CD14-positive monocyte (primary cell): ENCODE measurements around the gene GOLGA5. TPM values are rescaled to one million over a fixed set of nuclear protein-coding genes. Genes with fewer than 3 reads are reported as not detected.

Experiments used
- DNase-seq, 3 donors: peaks; one replicate each; pipeline ENCODE4 v3.0.0-alpha.2; 2011 to 2022
- H2AFZ ChIP-seq: 2 replicates; pipeline ENCODE4 v1.6.0; 2012; ENCODE audit warnings: mild to moderate bottlenecking, low read depth, low read length, inconsistent platforms; ENCODE audit not compliant: insufficient read depth, poor library complexity, severe bottlenecking
- H3K27ac ChIP-seq, 2 donors: 1 replicate in 1 of 2; 2 replicates in 1 of 2; pipeline ENCODE4 v1.5.1; 2012 to 2013; ENCODE audit warnings: low read length in 2 of 2, control low read depth in 1 of 2, inconsistent platforms in 1 of 2, low read depth in 1 of 2, mild to moderate bottlenecking in 1 of 2
- H3K27me3 ChIP-seq, 2 donors: one replicate each; pipeline versions ENCODE4 v1.6.0 to v1.6.1; 2011 to 2013; ENCODE audit warnings: low read length in 2 of 2; ENCODE audit not compliant: control insufficient read depth in 2 of 2, insufficient read depth in 2 of 2
- H3K36me3 ChIP-seq, 2 donors: replicated peaks in 1 of 2; 1 replicate in 1 of 2; 2 replicates in 1 of 2; pipeline versions ENCODE4 v1.5.1 to v1.6.1; 2012 to 2013; ENCODE audit warnings: low read length in 2 of 2, control low read depth in 1 of 2, inconsistent platforms in 1 of 2, mild to moderate bottlenecking in 1 of 2; ENCODE audit not compliant: insufficient read depth in 2 of 2, control insufficient read depth in 1 of 2
- H3K4me1 ChIP-seq, 2 donors: 1 replicate in 1 of 2; 2 replicates in 1 of 2; pipeline versions ENCODE4 v1.5.1 to v1.6.1; 2012 to 2013; ENCODE audit warnings: low read length in 2 of 2, control low read depth in 1 of 2, inconsistent platforms in 1 of 2, mild to moderate bottlenecking in 1 of 2, moderate library complexity in 1 of 2; ENCODE audit not compliant: insufficient read depth in 2 of 2, control insufficient read depth in 1 of 2
- H3K4me2 ChIP-seq: replicated peaks from 2 replicates; pipeline ENCODE3; 2012; ENCODE audit warnings: low read length, moderate library complexity, mild to moderate bottlenecking; ENCODE audit not compliant: poor library complexity, severe bottlenecking; ENCODE audit errors: extremely low read depth
- H3K4me3 ChIP-seq, 3 experiments: fragments of 200-600 bp in 1 of 3; sonication (generic) in 1 of 3; replicated peaks in 1 of 3; 1 replicate in 2 of 3; 2 replicates in 1 of 3; pipeline ENCODE4 v1.5.1; 2011 to 2013; ENCODE audit warnings: low read length in 3 of 3, mild to moderate bottlenecking in 3 of 3, control low read depth in 2 of 3, low read depth in 2 of 3, inconsistent platforms in 1 of 3, moderate library complexity in 1 of 3
- H3K79me2 ChIP-seq: 2 replicates; pipeline ENCODE4 v1.6.0; 2012; ENCODE audit warnings: mild to moderate bottlenecking, control low read depth, inconsistent platforms, low read length, moderate library complexity; ENCODE audit not compliant: insufficient read depth
- H3K9ac ChIP-seq: 2 replicates; pipeline ENCODE4 v1.6.0; 2017; ENCODE audit warnings: low read length, mild to moderate bottlenecking; ENCODE audit not compliant: insufficient read depth, poor library complexity, severe bottlenecking
- H3K9me3 ChIP-seq, 2 donors: replicated peaks in 1 of 2; 1 replicate in 1 of 2; 2 replicates in 1 of 2; pipeline versions ENCODE4 v1.5.1 to v1.6.1; 2012 to 2013; ENCODE audit warnings: low read length in 2 of 2, control low read depth in 1 of 2; ENCODE audit not compliant: control insufficient read depth in 1 of 2, insufficient read depth in 1 of 2
- H4K20me1 ChIP-seq: 2 replicates; pipeline ENCODE4 v1.6.0; 2012; ENCODE audit warnings: mild to moderate bottlenecking, low read length, control low read depth, moderate library complexity; ENCODE audit not compliant: insufficient read depth
- H3K27ac Mint-ChIP-seq, 7 donors: one replicate each; pipeline ENCODE4 v1.8.0; 2020; ENCODE audit warnings: mild to moderate bottlenecking in 7 of 7, mixed read lengths in 7 of 7, moderate library complexity in 6 of 7, inconsistent platforms in 2 of 7
- H3K27me3 Mint-ChIP-seq, 3 donors: one replicate each; pipeline ENCODE4 v1.8.0; 2021 to 2022; ENCODE audit warnings: low read depth in 3 of 3, mild to moderate bottlenecking in 3 of 3, mixed read lengths in 3 of 3, moderate library complexity in 3 of 3, inconsistent platforms in 1 of 3
- H3K36me3 Mint-ChIP-seq, 2 donors: one replicate each; pipeline ENCODE4 v1.8.0; 2020; ENCODE audit warnings: mixed read lengths in 2 of 2, inconsistent platforms in 1 of 2, mild to moderate bottlenecking in 1 of 2
- H3K4me1 Mint-ChIP-seq: one replicate; pipeline ENCODE4 v1.8.0; 2020; ENCODE audit warnings: mild to moderate bottlenecking, mixed read lengths
- H3K4me3 Mint-ChIP-seq, 2 donors: one replicate each; pipeline ENCODE4 v1.8.0; 2020; ENCODE audit warnings: mild to moderate bottlenecking in 2 of 2, mixed read lengths in 2 of 2, moderate library complexity in 1 of 2
- H3K9me3 Mint-ChIP-seq, 7 donors: one replicate each; pipeline ENCODE4 v1.8.0; 2020 to 2022; ENCODE audit warnings: mixed read lengths in 7 of 7, mild to moderate bottlenecking in 6 of 7, moderate library complexity in 6 of 7, inconsistent platforms in 2 of 7
- WGBS: methylation state at CpG from one replicate; pipeline ENCODE4 v1.1.5; 2013; ENCODE audit warnings: missing lambda C conversion rate; ENCODE audit not compliant: insufficient coverage; 5-methylcytosine and 5-hydroxymethylcytosine counted together
- intact Hi-C, 2 donors: fragments of 100-400 bp; cut with micrococcal nuclease; formaldehyde crosslinking; loops; one replicate each; pipeline versions ENCODE4 v1.15.0 to v1.15.1; 2023
- polyA plus RNA-seq, 3 donors: library from polyadenylated mRNA; depleted of rRNA in 1 of 3; unstranded in 2 of 3; stranded (reverse) in 1 of 3; fragments of 300-500 nt in 2 of 3; fragments of >200 nt in 1 of 3; fragmentation: Illumina TruSeq in 2 of 3; gene quantifications; 1 replicate in 2 of 3; 2 replicates in 1 of 3; pipeline ENCODE4 v1.2.3, GENCODE V29; 2012 to 2021
- TF ChIP-seq, protein P1 (sequence below): fragments of 200-600 bp; IDR thresholded peaks from one replicate; pipeline ENCODE4 v1.8.0; 2022; ENCODE audit warnings: antibody characterized with exemption, mild to moderate bottlenecking

GOLGA5 gene
- polyA plus RNA-seq, 3 donors, result 12.4 to 19.0 (median 16.3) TPM

- H3K27ac ChIP-seq, result no peak overlapping the region
- Mint-ChIP-seq H3K27ac (peak overlapping the region in 2 of 7 donors; percentile 25 to 37), H3K9me3 (peaks cover 0 to under 1% (median 0%) of the 10 kb centered on the region in 7 donors), H3K4me3 (no peak overlapping the region), H3K36me3 (no peaks in the 10 kb centered on the region), H3K27me3 (peaks cover 0 to 17% (median 6%) of the 10 kb centered on the region in 3 donors), H3K4me1 (peaks cover 22% of the 10 kb centered on the region)
- no peaks in the 10 kb centered on the region for H3K9me3 ChIP-seq
- intact Hi-C loops, result no loop called here
- H4K20me1 ChIP-seq, result no peaks in the 10 kb centered on the region
- no peak overlapping the region for H3K4me2 ChIP-seq
- no peaks in the 10 kb centered on the region for H3K36me3 ChIP-seq
- no peak overlapping the region for H3K9ac ChIP-seq
- WGBS, result 80% methylated on average over 1 of the region's 5 CpGs
- peaks cover 19 to 23% of the 10 kb centered on the region in 2 donors for H3K4me1 ChIP-seq
- DNase-seq, result no peak
- no peaks in the 10 kb centered on the region for H3K27me3 ChIP-seq
- H2AFZ ChIP-seq, result no peak overlapping the region
- TF ChIP-seq, protein P1, sequence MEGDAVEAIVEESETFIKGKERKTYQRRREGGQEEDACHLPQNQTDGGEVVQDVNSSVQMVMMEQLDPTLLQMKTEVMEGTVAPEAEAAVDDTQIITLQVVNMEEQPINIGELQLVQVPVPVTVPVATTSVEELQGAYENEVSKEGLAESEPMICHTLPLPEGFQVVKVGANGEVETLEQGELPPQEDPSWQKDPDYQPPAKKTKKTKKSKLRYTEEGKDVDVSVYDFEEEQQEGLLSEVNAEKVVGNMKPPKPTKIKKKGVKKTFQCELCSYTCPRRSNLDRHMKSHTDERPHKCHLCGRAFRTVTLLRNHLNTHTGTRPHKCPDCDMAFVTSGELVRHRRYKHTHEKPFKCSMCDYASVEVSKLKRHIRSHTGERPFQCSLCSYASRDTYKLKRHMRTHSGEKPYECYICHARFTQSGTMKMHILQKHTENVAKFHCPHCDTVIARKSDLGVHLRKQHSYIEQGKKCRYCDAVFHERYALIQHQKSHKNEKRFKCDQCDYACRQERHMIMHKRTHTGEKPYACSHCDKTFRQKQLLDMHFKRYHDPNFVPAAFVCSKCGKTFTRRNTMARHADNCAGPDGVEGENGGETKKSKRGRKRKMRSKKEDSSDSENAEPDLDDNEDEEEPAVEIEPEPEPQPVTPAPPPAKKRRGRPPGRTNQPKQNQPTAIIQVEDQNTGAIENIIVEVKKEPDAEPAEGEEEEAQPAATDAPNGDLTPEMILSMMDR, result no peak
- no peak overlapping the region for H3K4me3 ChIP-seq
- no peaks in the 10 kb centered on the region for H3K79me2 ChIP-seq
Observed at GRCh38 chr14:92768795-92769194, 25.3 kb upstream of the GOLGA5 start.

DNA sequence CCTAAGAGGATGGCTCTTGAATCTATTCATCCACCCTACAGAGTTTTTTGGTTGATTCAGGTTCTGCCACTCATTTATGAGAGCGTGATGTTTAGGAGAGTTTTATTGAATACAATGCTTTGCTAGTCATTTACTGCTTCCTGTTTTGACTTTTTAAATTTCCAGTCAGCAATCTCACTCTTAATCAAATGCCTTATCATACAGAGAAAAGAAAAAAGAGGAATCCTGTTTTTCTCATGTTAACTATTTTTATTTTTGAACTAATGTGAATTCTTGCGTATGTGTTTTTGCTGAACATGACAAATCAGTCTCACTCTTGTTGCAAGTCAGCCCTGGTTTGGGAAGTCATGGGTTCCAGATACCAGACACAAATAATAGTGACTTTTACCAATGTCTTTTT lies 23.6 kb upstream of the GOLGA5 start:
- no peaks in the 10 kb centered on the region for H3K27me3 ChIP-seq
- no peaks in the 10 kb centered on the region for H3K79me2 ChIP-seq
- no peak overlapping the region for H2AFZ ChIP-seq
- H3K36me3 Mint-ChIP-seq, result no peaks in the 10 kb centered on the region
- no peak overlapping the region for H3K4me2 ChIP-seq
- intact Hi-C loops, result no loop called here
- peaks cover 0 to 15% (median 6%) of the 10 kb centered on the region in 3 donors for H3K27me3 Mint-ChIP-seq
- H3K27ac ChIP-seq, result no peak overlapping the region
- WGBS, result no CpG with 5 or more reads among the region's 2 CpGs
- H3K4me3 Mint-ChIP-seq, result no peak overlapping the region
- no peak overlapping the region for H3K27ac Mint-ChIP-seq
- no peak overlapping the region for H3K9ac ChIP-seq
- H3K4me3 ChIP-seq, result no peak overlapping the region
- H4K20me1 ChIP-seq, result no peaks in the 10 kb centered on the region
- H3K4me1 ChIP-seq, result peaks cover 11% of the 10 kb centered on the region in 2 donors
- no peaks in the 10 kb centered on the region for H3K36me3 ChIP-seq
- peaks cover 24% of the 10 kb centered on the region for H3K4me1 Mint-ChIP-seq
- TF ChIP-seq, protein P1, result no peak
- no peak for DNase-seq
- no peaks in the 10 kb centered on the region for H3K9me3 ChIP-seq
- no peaks in the 10 kb centered on the region for H3K9me3 Mint-ChIP-seq
